Choroid plexus epithelial cell (primary cell): Measurements from ENCODE around the gene FNDC3B.

Experiments
- DNase-seq: peaks from one replicate; pipeline ENCODE4 v3.0.0-alpha.2; 2010; ENCODE audit warnings: low read depth
- H3K4me3 ChIP-seq: 2 replicates; pipeline ENCODE4 v1.5.1; 2011; ENCODE audit warnings: low read depth, mild to moderate bottlenecking, control low read depth, low read length, moderate library complexity
- TF ChIP-seq, protein P1 (sequence below): conservative IDR thresholded peaks from 2 replicates; pipeline ENCODE4 v1.5.1; 2011; ENCODE audit warnings: low read depth, mild to moderate bottlenecking, control low read depth, inconsistent platforms, low read length, moderate library complexity

FNDC3B gene

GRCh38 chr3:172115059-172115458 is 75.7 kb downstream of the FNDC3B start:
- DNase-seq, result no peak
- no peak overlapping the region for H3K4me3 ChIP-seq
- TF ChIP-seq, protein P1, sequence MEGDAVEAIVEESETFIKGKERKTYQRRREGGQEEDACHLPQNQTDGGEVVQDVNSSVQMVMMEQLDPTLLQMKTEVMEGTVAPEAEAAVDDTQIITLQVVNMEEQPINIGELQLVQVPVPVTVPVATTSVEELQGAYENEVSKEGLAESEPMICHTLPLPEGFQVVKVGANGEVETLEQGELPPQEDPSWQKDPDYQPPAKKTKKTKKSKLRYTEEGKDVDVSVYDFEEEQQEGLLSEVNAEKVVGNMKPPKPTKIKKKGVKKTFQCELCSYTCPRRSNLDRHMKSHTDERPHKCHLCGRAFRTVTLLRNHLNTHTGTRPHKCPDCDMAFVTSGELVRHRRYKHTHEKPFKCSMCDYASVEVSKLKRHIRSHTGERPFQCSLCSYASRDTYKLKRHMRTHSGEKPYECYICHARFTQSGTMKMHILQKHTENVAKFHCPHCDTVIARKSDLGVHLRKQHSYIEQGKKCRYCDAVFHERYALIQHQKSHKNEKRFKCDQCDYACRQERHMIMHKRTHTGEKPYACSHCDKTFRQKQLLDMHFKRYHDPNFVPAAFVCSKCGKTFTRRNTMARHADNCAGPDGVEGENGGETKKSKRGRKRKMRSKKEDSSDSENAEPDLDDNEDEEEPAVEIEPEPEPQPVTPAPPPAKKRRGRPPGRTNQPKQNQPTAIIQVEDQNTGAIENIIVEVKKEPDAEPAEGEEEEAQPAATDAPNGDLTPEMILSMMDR, result no peak

GRCh38 chr3:172115787-172116186 is 76.4 kb downstream of the FNDC3B start:
- H3K4me3 ChIP-seq, result no peak overlapping the region
- DNase-seq, result no peak
- TF ChIP-seq, protein P1, result no peak

DNA sequence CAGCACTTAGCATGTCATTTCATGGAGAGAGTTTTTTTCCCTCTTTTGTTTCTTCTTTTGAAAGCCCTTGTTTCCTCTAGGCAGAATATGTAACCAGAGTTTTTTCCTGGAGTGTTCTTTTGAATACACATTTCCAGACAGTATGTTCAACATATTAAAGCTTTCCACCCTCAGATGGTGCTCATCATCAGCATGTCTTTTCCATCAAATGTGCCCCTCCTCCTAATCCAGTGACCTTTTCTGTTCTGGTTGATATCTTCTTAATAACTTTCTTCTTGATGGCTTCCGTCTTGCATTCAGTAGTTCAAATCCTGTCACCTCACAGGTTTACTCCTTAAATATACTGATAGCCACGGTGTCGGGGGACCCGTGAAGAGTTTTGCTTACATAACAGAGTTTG is 78.6 kb downstream of the FNDC3B start:
- no peak for DNase-seq
- TF ChIP-seq, protein P1, result no peak
- H3K4me3 ChIP-seq, result no peak overlapping the region

- TF ChIP-seq, protein P1, result no peak
- no peak overlapping the region for H3K4me3 ChIP-seq
- DNase-seq, result no peak
Observed at GRCh38 chr3:172119266-172119969, 80.0 kb downstream of the FNDC3B start.

DNA sequence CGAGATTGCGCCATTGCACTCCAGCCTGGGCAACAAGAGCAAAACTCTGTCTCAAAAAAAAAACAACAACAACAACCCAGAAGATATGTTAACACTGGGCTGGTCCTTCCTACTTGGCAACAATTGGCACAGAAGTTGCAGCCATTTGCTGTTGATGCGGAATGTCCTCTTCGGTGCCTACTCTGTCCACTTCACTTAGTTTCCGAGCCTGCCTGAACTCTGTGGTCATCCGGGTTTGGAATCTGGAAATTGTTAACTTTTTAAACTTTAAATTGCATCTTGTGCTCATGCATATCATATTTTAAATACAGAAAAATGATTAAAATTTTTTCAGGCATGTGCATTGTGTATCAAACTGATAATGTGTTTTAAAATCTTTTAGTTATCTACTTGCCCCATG is 81.5 kb downstream of the FNDC3B start:
- TF ChIP-seq, protein P1, result no peak
- no peak for DNase-seq
- no peak overlapping the region for H3K4me3 ChIP-seq

GRCh38 chr3:172121981-172122380 is 82.6 kb downstream of the FNDC3B start:
- no peak overlapping the region for H3K4me3 ChIP-seq
- no peak for DNase-seq
- TF ChIP-seq, protein P1, result no peak

DNA sequence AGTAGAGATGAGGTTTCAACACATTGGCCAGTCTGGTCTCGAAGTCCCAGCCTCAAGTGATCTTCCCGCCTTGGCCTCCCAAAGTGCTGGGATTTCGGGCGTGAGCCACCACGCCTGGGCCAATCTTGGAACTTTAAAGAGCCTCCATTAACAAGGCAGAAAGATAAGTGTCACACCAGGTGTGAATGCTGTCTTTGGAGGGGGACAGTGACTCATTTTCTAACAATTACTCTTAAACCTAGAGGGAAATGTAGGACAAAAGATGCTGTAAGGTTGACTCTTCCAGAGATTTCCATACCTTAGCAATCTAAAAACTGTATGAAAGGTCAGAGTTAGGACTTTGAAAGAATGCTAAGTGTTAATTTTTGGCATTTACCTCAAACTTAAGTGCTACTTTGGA is 84.9 kb downstream of the FNDC3B start:
- TF ChIP-seq, protein P1, result no peak
- no peak for DNase-seq
- H3K4me3 ChIP-seq, result no peak overlapping the region
